ENCODE data around the gene PKHD1. TPM values are rescaled to one million over a fixed set of nuclear protein-coding genes. Genes with fewer than 3 reads are reported as not detected.

Gene PKHD1
- total and polyA plus RNA-seq, 2 experiments from 2014 or later = 0.47 to 3.3 TPM

- Histone ChIP-seq H2AFZ (no peak overlapping the region), H4K20me1 (ENCODE audit: insufficient read depth, poor library complexity, severe bottlenecking) (no peaks in the 10 kb centered on the region), H3K4me1 (ENCODE audit: insufficient read depth) (no peaks in the 10 kb centered on the region), H3K4me3 (no peak overlapping the region), H3K79me2 (no peaks in the 10 kb centered on the region), H3K36me3 (replicated peaks; ENCODE audit: insufficient read depth, low read depth) (no peaks in the 10 kb centered on the region), H3K9me3 (ENCODE audit: low read depth) (no peaks in the 10 kb centered on the region), H3K27me3 (peaks cover 3% of the 10 kb centered on the region), H3K9me2 (replicated peaks; ENCODE audit: insufficient read depth) (no peaks in the 10 kb centered on the region), H3K4me2 (no peak overlapping the region), H3K27ac (no peak overlapping the region)
- WGBS (ENCODE audit: low lambda C conversion rate, missing lambda C conversion rate) = 80% methylated on average over 3 of the region's 3 CpGs
- no peak for DNase-seq (ENCODE audit: low spot score)
- no peak for TF ChIP-seq EZH2 (IDR thresholded peaks at IDR 0.05; ENCODE audit: borderline replicate concordance)
- TF ChIP-seq CTCF (IDR thresholded peaks at IDR 0.05; ENCODE audit: poor library complexity) = no peak
- TF ChIP-seq EZH2phosphoT487 (IDR thresholded peaks at IDR 0.05; ENCODE audit: low read depth, severe bottlenecking, unreplicated experiment) = no peak
Observed at GRCh38 chr6:51711876-51712275, 375.5 kb downstream of the PKHD1 start.

GRCh38 chr6:51706086-51706485 is 381.3 kb downstream of the PKHD1 start:
- no peaks in the 10 kb centered on the region for H3K9me3 ChIP-seq (ENCODE audit: low read depth)
- H3K9me2 ChIP-seq (replicated peaks; ENCODE audit: insufficient read depth) = no peaks in the 10 kb centered on the region
- H3K36me3 ChIP-seq (replicated peaks; ENCODE audit: insufficient read depth, low read depth) = no peaks in the 10 kb centered on the region
- H2AFZ ChIP-seq = no peak overlapping the region
- H3K4me1 ChIP-seq (ENCODE audit: insufficient read depth) = no peaks in the 10 kb centered on the region
- H3K4me2 ChIP-seq = no peak overlapping the region
- peaks cover 3% of the 10 kb centered on the region for H3K27me3 ChIP-seq
- no peaks in the 10 kb centered on the region for H4K20me1 ChIP-seq (ENCODE audit: insufficient read depth, poor library complexity, severe bottlenecking)
- H3K79me2 ChIP-seq = no peaks in the 10 kb centered on the region
- TF ChIP-seq EZH2 (IDR thresholded peaks at IDR 0.05; ENCODE audit: borderline replicate concordance) = no peak
- TF ChIP-seq EZH2phosphoT487 (IDR thresholded peaks at IDR 0.05; ENCODE audit: low read depth, severe bottlenecking, unreplicated experiment) = no peak
- TF ChIP-seq CTCF (IDR thresholded peaks at IDR 0.05; ENCODE audit: poor library complexity) = no peak
- WGBS (ENCODE audit: low lambda C conversion rate, missing lambda C conversion rate) = 93% methylated on average over 2 of the region's 2 CpGs
- DNase-seq (ENCODE audit: low spot score) = no peak
- H3K4me3 ChIP-seq = no peak overlapping the region
- H3K27ac ChIP-seq = no peak overlapping the region

- Histone ChIP-seq H3K4me2 (no peak overlapping the region), H3K9me3 (ENCODE audit: low read depth) (no peaks in the 10 kb centered on the region), H4K20me1 (ENCODE audit: insufficient read depth, poor library complexity, severe bottlenecking) (no peaks in the 10 kb centered on the region), H3K4me3 (no peak overlapping the region), H3K36me3 (replicated peaks; ENCODE audit: insufficient read depth, low read depth) (no peaks in the 10 kb centered on the region), H3K27me3 (peaks cover 3% of the 10 kb centered on the region), H2AFZ (no peak overlapping the region), H3K4me1 (ENCODE audit: insufficient read depth) (no peaks in the 10 kb centered on the region), H3K79me2 (no peaks in the 10 kb centered on the region), H3K27ac (no peak overlapping the region), H3K9me2 (replicated peaks; ENCODE audit: insufficient read depth) (no peaks in the 10 kb centered on the region)
- TF ChIP-seq CTCF (IDR thresholded peaks at IDR 0.05; ENCODE audit: poor library complexity) (no peak), EZH2phosphoT487 (IDR thresholded peaks at IDR 0.05; ENCODE audit: low read depth, severe bottlenecking, unreplicated experiment) (no peak), EZH2 (IDR thresholded peaks at IDR 0.05; ENCODE audit: borderline replicate concordance) (no peak)
- 80% methylated on average over 1 of the region's 1 CpG for WGBS (ENCODE audit: low lambda C conversion rate, missing lambda C conversion rate)
- DNase-seq (ENCODE audit: low spot score) = no peak
Observed at GRCh38 chr6:51704932-51705540, 382.4 kb downstream of the PKHD1 start.

All from hepatocyte (in vitro differentiated cells).